ENCODE measurements around the gene CHAD. TPM values are rescaled to one million over a fixed set of nuclear protein-coding genes. Genes with fewer than 3 reads are reported as not detected.

The CHAD gene
- total RNA-seq, 1 experiment from 2014 or later: 0.57 TPM

GRCh38 chr17:50439008-50439407, 29.7 kb downstream of the CHAD start:
- no peaks in the 10 kb centered on the region for H3K4me1 ChIP-seq (ENCODE audit: insufficient read depth, low read length)
- no peaks in the 10 kb centered on the region for H4K20me1 ChIP-seq (ENCODE audit: control insufficient read depth, insufficient read depth, insufficient read length)
- no peak for TF ChIP-seq CTCF (conservative IDR thresholded peaks at IDR 0.05)
- H3K36me3 Mint-ChIP-seq (ENCODE audit: insufficient read depth in 1 of 3, low read depth in 3 of 3): no peaks in the 10 kb centered on the region
- H3K23me2 ChIP-seq (ENCODE audit: insufficient read length, low read depth, low read length, poor library complexity, severe bottlenecking): no peaks in the 10 kb centered on the region
- no peak overlapping the region for H2BK20ac ChIP-seq (ENCODE audit: low read depth, low read length, poor library complexity, severe bottlenecking)
- H4K91ac ChIP-seq (ENCODE audit: insufficient read length, low read depth, low read length): no peak overlapping the region
- H3K27me3 Mint-ChIP-seq (ENCODE audit: low read depth): no peaks in the 10 kb centered on the region
- peaks cover 11 to 12% of the 10 kb centered on the region in 2 experiments for H3K4me1 Mint-ChIP-seq
- H3K18ac ChIP-seq (ENCODE audit: insufficient read length, low read depth, low read length): no peak overlapping the region
- no peak overlapping the region for H2AFZ ChIP-seq (ENCODE audit: low read length)
- no peak overlapping the region for H2BK12ac ChIP-seq (ENCODE audit: insufficient read length, low read depth, low read length)
- no peaks in the 10 kb centered on the region for H3K9me3 Mint-ChIP-seq
- no peak overlapping the region for H2BK5ac ChIP-seq (ENCODE audit: insufficient read length, low read length)
- H3K9me3 ChIP-seq (ENCODE audit: control insufficient read depth, low read depth, low read length): no peaks in the 10 kb centered on the region
- no peak overlapping the region for H3T11ph ChIP-seq (ENCODE audit: low read length)
- no peak overlapping the region for H2BK15ac ChIP-seq (ENCODE audit: low read depth, low read length)
- no peak overlapping the region for H3K4ac ChIP-seq (ENCODE audit: low read depth, low read length)
- no peaks in the 10 kb centered on the region for H3K27me3 ChIP-seq (ENCODE audit: insufficient read depth, low read length)
- H3K4me2 ChIP-seq (ENCODE audit: insufficient read depth, insufficient read length, low read length): no peak overlapping the region
- no peak overlapping the region for H3K23ac ChIP-seq (ENCODE audit: insufficient read length, low read depth, low read length)
- no peak overlapping the region for H3K4me3 Mint-ChIP-seq
- H4K5ac ChIP-seq (ENCODE audit: insufficient read length, low read depth, low read length): no peak overlapping the region
- H3K56ac ChIP-seq (ENCODE audit: insufficient read length, low read depth, low read length): no peak overlapping the region
- H3K27ac ChIP-seq (ENCODE audit: insufficient read length, low read depth, low read length): no peak overlapping the region
- H4K8ac ChIP-seq (replicated peaks; ENCODE audit: insufficient read length, low read depth, low read length): no peak overlapping the region
- no peaks in the 10 kb centered on the region for H3K79me1 ChIP-seq (ENCODE audit: insufficient read depth, low read depth, low read length, poor library complexity, severe bottlenecking)
- H2AK5ac ChIP-seq (ENCODE audit: insufficient read length, low read length): no peak overlapping the region
- no peaks in the 10 kb centered on the region for H3K79me2 ChIP-seq (ENCODE audit: insufficient read depth, low read length)
- no peak overlapping the region for H3K9ac ChIP-seq (ENCODE audit: extremely low read depth, insufficient read length, low read length)
- H3K14ac ChIP-seq (ENCODE audit: insufficient read depth, low read length): no peak overlapping the region
- WGBS (ENCODE audit: extremely low coverage, insufficient read length, low lambda C conversion rate): no CpG with 5 or more reads among the region's 4 CpGs
- no peak overlapping the region for H3K27ac Mint-ChIP-seq
- no peak overlapping the region for H2BK120ac ChIP-seq (ENCODE audit: low read depth, low read length, poor library complexity, severe bottlenecking)
- DNase-seq: no peak

Data from H9 (cell line).